A673 (cell line): ENCODE measurements around the gene GUCY1A1. TPM values are rescaled to one million over a fixed set of nuclear protein-coding genes. Genes with fewer than 3 reads are reported as not detected.

Experiments used
- BruUV-seq: library from RNA; stranded (reverse); fragments of 400-500 nt; replicated peaks from 2 replicates; lab custom pipeline; 2021; lab: Mats Ljungman, UMichigan
- CTCF ChIA-PET: fragments of 300-600 bp; sonication (Branson Sonifier 250); formaldehyde crosslinking; loops from one replicate; lab custom pipeline; 2022; ENCODE audit warnings: antibody characterized with exemption; lab: Charles Lee
- POLR2A ChIA-PET: fragments of 300-600 bp; sonication (Branson Sonifier 250); formaldehyde crosslinking; loops from one replicate; lab custom pipeline; 2022; ENCODE audit warnings: antibody characterized with exemption; ENCODE audit not compliant: low non-redundant PET; lab: Charles Lee
- DNase-seq: peaks from one replicate; pipeline ENCODE4 v3.0.0-alpha.2; 2015; ENCODE audit warnings: low spot score
- H3K27ac ChIP-seq: fragments of 200-600 bp; sonication (generic); 2 replicates; pipeline ENCODE4 v1.5.1; 2016; ENCODE audit warnings: mixed run types, low read depth, mild to moderate bottlenecking, mixed read lengths, antibody characterized with exemption, low read length; ENCODE audit not compliant: poor library complexity, severe bottlenecking
- H3K27me3 ChIP-seq: fragments of 200-600 bp; sonication (generic); replicated peaks from 2 replicates; pipeline ENCODE4 v1.6.1; 2017; ENCODE audit warnings: mixed run types, low read depth, mild to moderate bottlenecking, mixed read lengths, antibody characterized with exemption, low read length; ENCODE audit not compliant: insufficient read depth, poor library complexity
- H3K36me3 ChIP-seq: fragments of 200-600 bp; sonication (generic); 2 replicates; pipeline ENCODE4 v1.6.1; 2016; ENCODE audit warnings: mixed run types, mild to moderate bottlenecking, mixed read lengths, antibody characterized with exemption, low read length; ENCODE audit not compliant: insufficient read depth, poor library complexity, severe bottlenecking
- H3K4me1 ChIP-seq: fragments of 200-600 bp; sonication (generic); 2 replicates; pipeline ENCODE4 v1.6.1; 2017; ENCODE audit warnings: mixed run types, mild to moderate bottlenecking, mixed read lengths, antibody characterized with exemption, low read length; ENCODE audit not compliant: insufficient read depth, poor library complexity, severe bottlenecking
- H3K4me3 ChIP-seq: fragments of 200-600 bp; sonication (generic); 2 replicates; pipeline ENCODE4 v1.5.1; 2016; ENCODE audit warnings: low read depth, mixed run types, mild to moderate bottlenecking, mixed read lengths, low read length; ENCODE audit not compliant: poor library complexity, severe bottlenecking
- H3K9me3 ChIP-seq: fragments of 200-600 bp; sonication (generic); 2 replicates; pipeline ENCODE4 v1.6.1; 2016; ENCODE audit warnings: mixed run types, low read depth, mild to moderate bottlenecking, mixed read lengths, antibody characterized with exemption, low read length; ENCODE audit not compliant: poor library complexity, severe bottlenecking
- CTCF ChIP-seq: fragments of 300-800, 200-600 bp; sonication (generic); conservative IDR thresholded peaks from 2 replicates; pipeline ENCODE4 v1.5.1; 2017; ENCODE audit warnings: low read depth, mild to moderate bottlenecking, antibody characterized with exemption, low read length, moderate library complexity, mixed read lengths
- EZH2 ChIP-seq: fragments of 200-600 bp; sonication (generic); IDR thresholded peaks from 2 replicates; pipeline ENCODE4 v1.6.1; 2017; ENCODE audit warnings: borderline replicate concordance, low read depth, mild to moderate bottlenecking, mixed read lengths, antibody characterized with exemption, low read length; ENCODE audit not compliant: poor library complexity, severe bottlenecking
- intact Hi-C: fragments of 100-400 bp; cut with micrococcal nuclease; formaldehyde crosslinking; loops from one replicate; pipeline ENCODE4 v1.10.0; 2022; ENCODE audit not compliant: unreplicated experiment
- total RNA-seq: library from RNA; stranded (reverse); gene quantifications from 2 replicates; pipeline ENCODE4 v1.2.3, GENCODE V29; 2021

Gene GUCY1A1
- total RNA-seq, 1 experiment from 2014 or later = 0.37 TPM

- BruUV-seq = no TSS peak
- no peak for TF ChIP-seq CTCF
- TF ChIP-seq EZH2 = no peak
Measured at GRCh38 chr4:155701827-155702226, 35.2 kb downstream of the GUCY1A1 start.

GRCh38 chr4:155703486-155704247 is 37.0 kb downstream of the GUCY1A1 start:
- no peak overlapping the region for H3K4me3 ChIP-seq
- no peak for DNase-seq
- H3K27me3 ChIP-seq = no peaks in the 10 kb centered on the region
- ChIA-PET POLR2A (interaction anchor here (0.6 kb wide), 1 partner anchor 1290 kb away, joined by 5 read pairs; no protein-coding TSS in a partner anchor), CTCF (no interaction called here)
- TF ChIP-seq EZH2 = no peak
- no peak for TF ChIP-seq CTCF
- H3K4me1 ChIP-seq = no peaks in the 10 kb centered on the region
- no peaks in the 10 kb centered on the region for H3K36me3 ChIP-seq
- no peaks in the 10 kb centered on the region for H3K9me3 ChIP-seq
- BruUV-seq = no TSS peak
- intact Hi-C loops = no loop called here
- H3K27ac ChIP-seq = no peak overlapping the region

More at GRCh38 chr4:155701827-155702226, 35.2 kb downstream of the GUCY1A1 start:
- POLR2A ChIA-PET = no interaction called here
- no peak overlapping the region for H3K27ac ChIP-seq
- intact Hi-C loops = no loop called here
- H3K4me3 ChIP-seq = no peak overlapping the region
- no peak for DNase-seq
- H3K9me3 ChIP-seq = no peaks in the 10 kb centered on the region
- H3K4me1 ChIP-seq = no peaks in the 10 kb centered on the region
- no peaks in the 10 kb centered on the region for H3K36me3 ChIP-seq
- H3K27me3 ChIP-seq = no peaks in the 10 kb centered on the region
- CTCF ChIA-PET = no interaction called here

GRCh38 chr4:155704841-155705404 is 38.3 kb downstream of the GUCY1A1 start:
- Histone ChIP-seq H3K9me3 (no peaks in the 10 kb centered on the region), H3K4me3 (no peak overlapping the region), H3K36me3 (no peaks in the 10 kb centered on the region), H3K4me1 (no peaks in the 10 kb centered on the region), H3K27ac (no peak overlapping the region), H3K27me3 (no peaks in the 10 kb centered on the region)
- DNase-seq = no peak
- TF ChIP-seq EZH2 (no peak), CTCF (no peak)
- intact Hi-C loops = no loop called here
- ChIA-PET POLR2A (no interaction called here), CTCF (no interaction called here)
- no TSS peak for BruUV-seq
